GM23338 (cell line): ENCODE data around the gene IQCM. TPM values are rescaled to one million over a fixed set of nuclear protein-coding genes. Genes with fewer than 3 reads are reported as not detected.

ENCODE experiments used
- ATAC-seq: fragments of 200-7000 bp; cut with Tn5 transposase; 3 replicates; pipeline ENCODE4 v1.9.1; 2020
- DNase-seq: peaks from one replicate; pipeline ENCODE4 v3.0.0-alpha.2; 2015; ENCODE audit warnings: low spot score
- H2AFZ ChIP-seq: fragments of 200-600 bp; sonication (generic); 2 replicates; pipeline ENCODE4 v1.8.0; 2016; ENCODE audit warnings: antibody characterized with exemption, mild to moderate bottlenecking, moderate library complexity
- H3F3A ChIP-seq: fragments of 200-600 bp; sonication (generic); replicated peaks from 2 replicates; pipeline ENCODE4 v1.8.0; 2017; ENCODE audit warnings: antibody characterized with exemption, mixed run types, low read depth
- H3K27ac ChIP-seq: fragments of 200-600 bp; sonication (generic); 2 replicates; pipeline ENCODE4 v1.6.1; 2016; ENCODE audit warnings: low read depth
- H3K27me3 ChIP-seq: fragments of 200-600 bp; sonication (generic); 2 replicates; pipeline ENCODE4 v1.8.0; 2016; ENCODE audit warnings: mild to moderate bottlenecking, mixed run types, moderate library complexity; ENCODE audit not compliant: insufficient read depth
- H3K36me3 ChIP-seq: fragments of 200-600 bp; sonication (generic); 2 replicates; pipeline ENCODE4 v1.8.0; 2016; ENCODE audit warnings: mild to moderate bottlenecking; ENCODE audit not compliant: insufficient read depth
- H3K4me1 ChIP-seq: fragments of 200-600 bp; sonication (generic); 2 replicates; pipeline ENCODE4 v1.8.0; 2016; ENCODE audit warnings: mild to moderate bottlenecking, moderate library complexity; ENCODE audit not compliant: insufficient read depth
- H3K4me2 ChIP-seq: fragments of 200-600 bp; sonication (generic); 2 replicates; pipeline ENCODE4 v1.7.1; 2017; ENCODE audit warnings: mixed run types
- H3K4me3 ChIP-seq: fragments of 200-600 bp; sonication (generic); 2 replicates; pipeline ENCODE4 v1.6.1; 2016; ENCODE audit warnings: mixed run types
- H3K79me2 ChIP-seq: fragments of 200-600 bp; sonication (generic); replicated peaks from 2 replicates; pipeline ENCODE4 v1.8.0; 2017; ENCODE audit warnings: mild to moderate bottlenecking; ENCODE audit not compliant: insufficient read depth
- H3K9me2 ChIP-seq: fragments of 200-600 bp; sonication (generic); 2 replicates; pipeline ENCODE4 v1.8.0; 2017; ENCODE audit not compliant: insufficient read depth
- H4K20me1 ChIP-seq: fragments of 200-600 bp; sonication (generic); replicated peaks from 2 replicates; pipeline ENCODE4 v1.8.0; 2017; ENCODE audit warnings: mild to moderate bottlenecking; ENCODE audit not compliant: insufficient read depth
- H3K27ac Mint-ChIP-seq: 2 replicates; pipeline ENCODE4 v1.8.0; 2020; ENCODE audit warnings: inconsistent platforms, mild to moderate bottlenecking, moderate library complexity, mixed read lengths
- H3K27me3 Mint-ChIP-seq: 3 replicates; pipeline ENCODE4 v1.8.0; 2022; ENCODE audit warnings: low read depth, mild to moderate bottlenecking, moderate library complexity, mixed read lengths, inconsistent platforms; ENCODE audit not compliant: insufficient read depth, poor library complexity
- H3K36me3 Mint-ChIP-seq: 3 replicates; pipeline ENCODE4 v1.8.0; 2021; ENCODE audit warnings: low read depth, mild to moderate bottlenecking, inconsistent platforms, moderate library complexity, mixed read lengths
- H3K4me1 Mint-ChIP-seq: 3 replicates; pipeline ENCODE4 v1.8.0; 2020; ENCODE audit warnings: mild to moderate bottlenecking, inconsistent platforms, mixed read lengths
- H3K4me3 Mint-ChIP-seq: 3 replicates; pipeline ENCODE4 v1.8.0; 2021; ENCODE audit warnings: moderate library complexity, mild to moderate bottlenecking, inconsistent platforms, mixed read lengths
- H3K9me3 Mint-ChIP-seq: 3 replicates; pipeline ENCODE4 v1.8.0; 2020; ENCODE audit warnings: moderate library complexity, mild to moderate bottlenecking, inconsistent platforms, mixed read lengths
- JUNB ChIP-seq: IDR thresholded peaks from one replicate; pipeline ENCODE4 v1.6.1; 2016; ENCODE audit warnings: antibody characterized with exemption; ENCODE audit not compliant: unreplicated experiment
- NANOG ChIP-seq: IDR thresholded peaks from 2 replicates; pipeline ENCODE4 v1.6.1; 2016; ENCODE audit warnings: antibody characterized with exemption, borderline replicate concordance
- STAT1 ChIP-seq: IDR thresholded peaks from one replicate; pipeline ENCODE4 v1.6.1; 2016; ENCODE audit warnings: antibody characterized with exemption; ENCODE audit not compliant: unreplicated experiment
- ZNF331 ChIP-seq: fragments of 250-450 bp; sonication (Bioruptor Pico); IDR thresholded peaks from 2 replicates; pipeline ENCODE4 v1.5.0; 2020; ENCODE audit warnings: low read depth, mild to moderate bottlenecking, moderate library complexity
- polyA plus RNA-seq: library from polyadenylated mRNA; unstranded; fragments of >200 nt; fragmentation: Nextera tagmentation; extraction: Ambion mirVana; gene quantifications from 2 replicates; pipeline ENCODE4 v1.2.1, GENCODE V29; 2016
- total RNA-seq: library from RNA; depleted of rRNA; stranded (reverse); fragments of >200 nt; shearing (Covaris generic); gene quantifications from 2 replicates; pipeline ENCODE4 v1.2.3, GENCODE V29; 2014
- TF ChIP-seq, protein P1 (sequence below): IDR thresholded peaks from 2 replicates; pipeline ENCODE4 v1.6.1; 2016; ENCODE audit warnings: antibody characterized with exemption
- TF ChIP-seq, protein P2 (sequence below): fragments of 250-450 bp; sonication (Bioruptor Pico); IDR thresholded peaks from 2 replicates; pipeline ENCODE4 v1.5.0; 2020; ENCODE audit warnings: mild to moderate bottlenecking, moderate library complexity

IQCM gene
- total and polyA plus RNA-seq, 2 experiments from 2014 or later: not detected

- Mint-ChIP-seq H3K27ac (no peak overlapping the region), H3K27me3 (peaks cover 2% of the 10 kb centered on the region), H3K4me1 (no peaks in the 10 kb centered on the region), H3K4me3 (no peak overlapping the region), H3K36me3 (no peaks in the 10 kb centered on the region), H3K9me3 (no peaks in the 10 kb centered on the region)
- DNase-seq (no peak), ATAC-seq (no peak)
- H3K36me3 ChIP-seq: no peaks in the 10 kb centered on the region
- H4K20me1 ChIP-seq: no peaks in the 10 kb centered on the region
- H3F3A ChIP-seq: no peaks in the 10 kb centered on the region
- no peak overlapping the region for H3K4me2 ChIP-seq
- TF ChIP-seq NANOG (no peak), ZNF331 (CRISPR knock-in tag) (no peak), JUNB (no peak), STAT1 (no peak)
- TF ChIP-seq, protein P1, sequence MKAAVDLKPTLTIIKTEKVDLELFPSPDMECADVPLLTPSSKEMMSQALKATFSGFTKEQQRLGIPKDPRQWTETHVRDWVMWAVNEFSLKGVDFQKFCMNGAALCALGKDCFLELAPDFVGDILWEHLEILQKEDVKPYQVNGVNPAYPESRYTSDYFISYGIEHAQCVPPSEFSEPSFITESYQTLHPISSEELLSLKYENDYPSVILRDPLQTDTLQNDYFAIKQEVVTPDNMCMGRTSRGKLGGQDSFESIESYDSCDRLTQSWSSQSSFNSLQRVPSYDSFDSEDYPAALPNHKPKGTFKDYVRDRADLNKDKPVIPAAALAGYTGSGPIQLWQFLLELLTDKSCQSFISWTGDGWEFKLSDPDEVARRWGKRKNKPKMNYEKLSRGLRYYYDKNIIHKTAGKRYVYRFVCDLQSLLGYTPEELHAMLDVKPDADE: no peak
- TF ChIP-seq, protein P2, sequence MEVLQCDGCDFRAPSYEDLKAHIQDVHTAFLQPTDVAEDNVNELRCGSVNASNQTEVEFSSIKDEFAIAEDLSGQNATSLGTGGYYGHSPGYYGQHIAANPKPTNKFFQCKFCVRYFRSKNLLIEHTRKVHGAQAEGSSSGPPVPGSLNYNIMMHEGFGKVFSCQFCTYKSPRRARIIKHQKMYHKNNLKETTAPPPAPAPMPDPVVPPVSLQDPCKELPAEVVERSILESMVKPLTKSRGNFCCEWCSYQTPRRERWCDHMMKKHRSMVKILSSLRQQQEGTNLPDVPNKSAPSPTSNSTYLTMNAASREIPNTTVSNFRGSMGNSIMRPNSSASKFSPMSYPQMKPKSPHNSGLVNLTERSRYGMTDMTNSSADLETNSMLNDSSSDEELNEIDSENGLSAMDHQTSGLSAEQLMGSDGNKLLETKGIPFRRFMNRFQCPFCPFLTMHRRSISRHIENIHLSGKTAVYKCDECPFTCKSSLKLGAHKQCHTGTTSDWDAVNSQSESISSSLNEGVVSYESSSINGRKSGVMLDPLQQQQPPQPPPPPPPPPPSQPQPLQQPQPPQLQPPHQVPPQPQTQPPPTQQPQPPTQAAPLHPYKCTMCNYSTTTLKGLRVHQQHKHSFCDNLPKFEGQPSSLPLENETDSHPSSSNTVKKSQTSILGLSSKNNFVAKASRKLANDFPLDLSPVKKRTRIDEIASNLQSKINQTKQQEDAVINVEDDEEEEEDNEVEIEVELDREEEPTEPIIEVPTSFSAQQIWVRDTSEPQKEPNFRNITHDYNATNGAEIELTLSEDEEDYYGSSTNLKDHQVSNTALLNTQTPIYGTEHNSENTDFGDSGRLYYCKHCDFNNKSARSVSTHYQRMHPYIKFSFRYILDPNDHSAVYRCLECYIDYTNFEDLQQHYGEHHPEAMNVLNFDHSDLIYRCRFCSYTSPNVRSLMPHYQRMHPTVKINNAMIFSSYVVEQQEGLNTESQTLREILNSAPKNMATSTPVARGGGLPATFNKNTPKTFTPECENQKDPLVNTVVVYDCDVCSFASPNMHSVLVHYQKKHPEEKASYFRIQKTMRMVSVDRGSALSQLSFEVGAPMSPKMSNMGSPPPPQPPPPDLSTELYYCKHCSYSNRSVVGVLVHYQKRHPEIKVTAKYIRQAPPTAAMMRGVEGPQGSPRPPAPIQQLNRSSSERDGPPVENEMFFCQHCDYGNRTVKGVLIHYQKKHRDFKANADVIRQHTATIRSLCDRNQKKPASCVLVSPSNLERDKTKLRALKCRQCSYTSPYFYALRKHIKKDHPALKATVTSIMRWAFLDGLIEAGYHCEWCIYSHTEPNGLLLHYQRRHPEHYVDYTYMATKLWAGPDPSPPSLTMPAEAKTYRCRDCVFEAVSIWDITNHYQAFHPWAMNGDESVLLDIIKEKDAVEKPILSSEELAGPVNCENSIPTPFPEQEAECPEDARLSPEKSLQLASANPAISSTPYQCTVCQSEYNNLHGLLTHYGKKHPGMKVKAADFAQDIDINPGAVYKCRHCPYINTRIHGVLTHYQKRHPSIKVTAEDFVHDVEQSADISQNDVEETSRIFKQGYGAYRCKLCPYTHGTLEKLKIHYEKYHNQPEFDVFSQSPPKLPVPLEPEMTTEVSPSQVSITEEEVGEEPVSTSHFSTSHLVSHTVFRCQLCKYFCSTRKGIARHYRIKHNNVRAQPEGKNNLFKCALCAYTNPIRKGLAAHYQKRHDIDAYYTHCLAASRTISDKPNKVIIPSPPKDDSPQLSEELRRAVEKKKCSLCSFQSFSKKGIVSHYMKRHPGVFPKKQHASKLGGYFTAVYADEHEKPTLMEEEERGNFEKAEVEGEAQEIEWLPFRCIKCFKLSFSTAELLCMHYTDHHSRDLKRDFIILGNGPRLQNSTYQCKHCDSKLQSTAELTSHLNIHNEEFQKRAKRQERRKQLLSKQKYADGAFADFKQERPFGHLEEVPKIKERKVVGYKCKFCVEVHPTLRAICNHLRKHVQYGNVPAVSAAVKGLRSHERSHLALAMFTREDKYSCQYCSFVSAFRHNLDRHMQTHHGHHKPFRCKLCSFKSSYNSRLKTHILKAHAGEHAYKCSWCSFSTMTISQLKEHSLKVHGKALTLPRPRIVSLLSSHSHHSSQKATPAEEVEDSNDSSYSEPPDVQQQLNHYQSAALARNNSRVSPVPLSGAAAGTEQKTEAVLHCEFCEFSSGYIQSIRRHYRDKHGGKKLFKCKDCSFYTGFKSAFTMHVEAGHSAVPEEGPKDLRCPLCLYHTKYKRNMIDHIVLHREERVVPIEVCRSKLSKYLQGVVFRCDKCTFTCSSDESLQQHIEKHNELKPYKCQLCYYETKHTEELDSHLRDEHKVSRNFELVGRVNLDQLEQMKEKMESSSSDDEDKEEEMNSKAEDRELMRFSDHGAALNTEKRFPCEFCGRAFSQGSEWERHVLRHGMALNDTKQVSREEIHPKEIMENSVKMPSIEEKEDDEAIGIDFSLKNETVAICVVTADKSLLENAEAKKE (CRISPR knock-in tag): no peak
- no peaks in the 10 kb centered on the region for H3K4me1 ChIP-seq
- no peaks in the 10 kb centered on the region for H3K27me3 ChIP-seq
- no peak overlapping the region for H3K27ac ChIP-seq
- peaks cover 9% of the 10 kb centered on the region for H3K9me2 ChIP-seq
- H2AFZ ChIP-seq: no peak overlapping the region
- no peak overlapping the region for H3K4me3 ChIP-seq
- no peaks in the 10 kb centered on the region for H3K79me2 ChIP-seq
Measured at GRCh38 chr4:149306537-149306936, 509.1 kb downstream of the IQCM start.
